NCI-H345 (cell line): Measurements from ENCODE around the gene CYSLTR2.

Source experiments
- DNase-seq: peaks from one replicate; lab custom pipeline; 2025; lab: John Stamatoyannopoulos, UW

CYSLTR2 gene, protein sequence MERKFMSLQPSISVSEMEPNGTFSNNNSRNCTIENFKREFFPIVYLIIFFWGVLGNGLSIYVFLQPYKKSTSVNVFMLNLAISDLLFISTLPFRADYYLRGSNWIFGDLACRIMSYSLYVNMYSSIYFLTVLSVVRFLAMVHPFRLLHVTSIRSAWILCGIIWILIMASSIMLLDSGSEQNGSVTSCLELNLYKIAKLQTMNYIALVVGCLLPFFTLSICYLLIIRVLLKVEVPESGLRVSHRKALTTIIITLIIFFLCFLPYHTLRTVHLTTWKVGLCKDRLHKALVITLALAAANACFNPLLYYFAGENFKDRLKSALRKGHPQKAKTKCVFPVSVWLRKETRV

DNA sequence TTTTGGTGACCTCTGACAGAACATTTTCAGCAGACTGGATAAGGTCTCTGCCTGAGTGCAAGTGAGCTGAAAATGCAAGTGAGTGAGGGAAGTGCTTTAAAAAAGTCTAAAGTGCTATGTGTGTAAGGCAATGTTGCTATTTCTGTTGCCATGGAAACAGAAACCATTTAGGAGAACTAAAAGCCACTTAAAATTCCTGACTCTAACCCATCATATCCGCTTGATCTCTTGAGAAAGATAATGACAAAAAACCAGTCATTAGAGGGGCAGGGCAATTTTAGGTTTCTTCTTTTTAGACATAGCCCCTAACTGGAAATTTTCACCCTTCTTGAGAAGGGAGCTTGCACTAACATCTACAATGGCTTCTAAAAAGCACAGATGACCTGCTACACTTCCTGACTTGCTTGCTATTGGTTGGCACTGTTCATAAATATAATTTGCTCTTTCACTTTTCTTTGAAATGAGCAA, at the start of gene CYSLTR2:
CYSLTR2 (plus strand) TSS at position 458 of the 468 bp plus-strand sequence. CDS start 52,889 bp downstream, outside the sequence.
- no peak for DNase-seq

- no peak for DNase-seq
Observed at GRCh38 chr13:48615049-48615448, 38.7 kb upstream of the CYSLTR2 start.

- DNase-seq = no peak
Observed at GRCh38 chr13:48618937-48619336, 34.8 kb upstream of the CYSLTR2 start.

- no peak for DNase-seq
Observed at GRCh38 chr13:48621056-48621455, 32.7 kb upstream of the CYSLTR2 start.

DNA sequence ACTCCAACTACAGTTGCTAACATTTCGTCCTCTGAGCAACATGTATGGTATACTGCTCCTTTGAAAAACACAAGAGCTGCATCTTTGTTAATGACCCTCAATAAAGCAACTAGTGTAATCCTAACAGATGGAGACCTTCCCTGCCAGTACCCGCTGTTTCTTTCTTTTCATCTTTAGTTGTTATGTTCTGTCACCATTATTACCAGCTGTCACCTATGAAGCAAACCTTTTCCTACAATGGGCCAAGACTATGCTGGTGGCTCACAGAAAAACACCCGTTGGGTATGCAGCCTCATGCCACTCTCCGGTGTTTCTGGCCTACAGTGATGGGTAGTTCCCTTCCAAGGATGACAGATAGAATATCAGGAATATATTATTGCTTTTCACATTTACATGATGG, 29.7 kb upstream of the CYSLTR2 start:
- no peak for DNase-seq

DNA sequence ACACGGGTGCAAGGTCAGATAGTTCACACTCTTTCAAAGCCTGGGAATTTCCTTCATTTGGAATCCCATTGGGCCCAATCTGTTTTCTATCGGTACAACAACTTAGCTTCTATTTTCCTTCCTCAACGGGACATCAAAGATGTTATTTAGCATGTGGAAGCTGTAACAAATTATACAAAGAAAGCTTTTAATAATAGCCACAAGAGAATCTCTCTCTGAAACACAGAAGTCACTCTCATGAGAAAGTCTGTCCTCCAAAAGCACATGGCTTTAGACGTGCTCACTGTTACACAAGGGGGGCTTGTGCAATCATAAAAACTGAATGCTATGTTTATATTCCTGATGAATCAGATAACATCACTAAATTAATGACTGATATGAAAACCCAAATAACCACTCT, 28.9 kb upstream of the CYSLTR2 start:
- no peak for DNase-seq

- DNase-seq = no peak
Observed at GRCh38 chr13:48625413-48626076, 28.2 kb upstream of the CYSLTR2 start.

DNA sequence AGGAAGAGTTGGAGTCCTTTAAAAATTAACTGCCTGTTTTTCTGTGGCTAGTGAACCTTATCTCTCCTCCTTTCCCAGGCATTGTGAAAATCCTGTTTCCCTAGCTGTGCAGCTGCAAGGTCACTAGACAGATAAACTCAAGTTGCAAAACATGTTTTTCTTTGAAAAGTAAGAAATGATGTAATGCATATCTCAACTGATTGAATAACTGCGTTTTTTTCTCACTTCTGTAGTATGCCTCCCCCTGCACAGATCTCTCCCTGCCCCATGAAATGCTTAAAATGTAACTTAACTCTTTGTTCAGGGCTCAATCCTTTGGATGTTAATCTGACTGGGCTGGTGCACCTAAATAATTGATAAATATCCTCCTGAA, 27.7 kb upstream of the CYSLTR2 start:
- no peak for DNase-seq

- no peak for DNase-seq
Observed at GRCh38 chr13:48626726-48627451, 26.8 kb upstream of the CYSLTR2 start.

DNA sequence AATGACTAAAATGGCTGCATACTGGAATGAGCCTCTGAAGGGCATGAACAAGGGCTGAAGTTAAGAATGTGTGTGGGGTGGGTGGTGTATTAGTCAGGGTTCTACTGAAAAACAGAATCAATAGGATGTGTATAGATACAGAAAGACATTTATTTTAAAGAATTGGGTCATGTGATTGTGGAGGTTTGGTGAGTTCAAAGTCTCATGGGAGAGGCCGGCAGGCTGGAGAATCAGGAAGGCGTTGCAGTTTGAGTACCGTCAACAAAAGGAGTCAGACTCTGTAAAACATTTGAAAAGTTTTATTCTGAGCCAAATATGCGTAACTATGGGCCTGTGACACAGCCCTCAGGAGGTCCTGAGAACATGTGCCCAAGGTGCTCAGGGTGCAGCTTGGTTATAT, 24.5 kb upstream of the CYSLTR2 start:
- no peak for DNase-seq

DNA sequence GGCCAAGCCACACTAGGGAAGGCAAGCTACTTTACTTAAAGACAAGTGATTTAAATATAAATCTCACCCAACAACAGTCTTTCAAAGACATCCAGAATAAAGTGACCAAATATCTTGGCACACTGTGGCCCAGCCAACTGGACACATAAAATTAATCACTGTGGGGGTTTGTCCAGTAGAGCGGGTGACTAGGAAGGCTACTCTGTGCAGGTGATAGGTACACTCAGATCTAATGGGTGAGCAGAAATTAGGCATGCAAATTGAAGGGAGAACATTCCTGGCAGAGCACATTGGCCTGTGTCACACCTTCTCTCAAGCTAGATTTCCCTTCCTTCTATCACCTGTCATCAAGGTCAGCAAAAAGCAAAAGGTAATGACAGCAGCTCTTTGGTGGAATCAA, 23.4 kb upstream of the CYSLTR2 start:
- DNase-seq = no peak

- DNase-seq = no peak
Observed at GRCh38 chr13:48630773-48631172, 23.0 kb upstream of the CYSLTR2 start.

GRCh38 chr13:48631441-48631840, 22.3 kb upstream of the CYSLTR2 start:
- DNase-seq = no peak

GRCh38 chr13:48633700-48634099, 20.0 kb upstream of the CYSLTR2 start:
- no peak for DNase-seq

DNA sequence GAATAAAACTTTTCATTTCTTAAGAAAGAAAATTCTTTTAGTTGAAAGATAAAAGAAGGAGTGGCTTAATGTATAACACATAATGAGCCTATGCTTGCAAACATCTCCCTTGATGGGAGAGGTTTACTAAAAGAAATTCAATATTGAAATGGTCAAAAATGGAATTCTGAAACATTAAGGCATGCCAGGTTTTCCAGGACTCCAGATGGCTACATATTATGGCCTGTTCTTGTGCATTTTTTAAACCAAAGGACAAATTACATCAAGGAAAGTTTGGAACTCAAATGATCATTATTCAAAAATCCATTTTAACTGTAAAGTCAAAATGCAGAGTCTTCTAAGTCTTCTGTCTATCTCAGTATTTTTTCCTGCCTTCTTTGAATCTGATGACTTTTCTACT, 19.1 kb upstream of the CYSLTR2 start:
- DNase-seq = no peak

GRCh38 chr13:48635478-48635877, 18.3 kb upstream of the CYSLTR2 start:
- DNase-seq = no peak

DNA sequence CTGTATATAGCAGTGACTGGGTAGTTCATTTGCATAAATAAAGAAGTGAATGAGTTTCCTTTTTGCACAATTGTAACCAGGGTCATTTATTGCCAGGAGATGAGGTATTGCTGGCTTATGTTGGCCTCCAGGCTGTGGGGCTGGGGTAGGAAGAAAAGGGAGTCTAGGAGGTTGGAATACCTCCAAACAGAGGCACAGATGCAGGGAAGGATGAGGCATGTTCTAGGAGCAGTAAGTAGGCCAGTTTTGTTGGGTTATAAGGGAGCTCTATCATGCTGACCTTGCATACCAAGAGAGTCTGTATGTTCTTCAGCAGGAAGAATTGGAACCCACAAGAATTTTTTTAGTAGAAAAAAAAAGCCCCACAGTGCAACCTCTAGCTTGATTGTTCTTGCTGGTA, 17.2 kb upstream of the CYSLTR2 start:
- no peak for DNase-seq

- no peak for DNase-seq
Observed at GRCh38 chr13:48637601-48638000, 16.1 kb upstream of the CYSLTR2 start.

GRCh38 chr13:48640767-48641166, 13.0 kb upstream of the CYSLTR2 start:
- no peak for DNase-seq

GRCh38 chr13:48641404-48641803, 12.3 kb upstream of the CYSLTR2 start:
- no peak for DNase-seq

- DNase-seq = no peak
Observed at GRCh38 chr13:48642061-48642460, 11.7 kb upstream of the CYSLTR2 start.

DNA sequence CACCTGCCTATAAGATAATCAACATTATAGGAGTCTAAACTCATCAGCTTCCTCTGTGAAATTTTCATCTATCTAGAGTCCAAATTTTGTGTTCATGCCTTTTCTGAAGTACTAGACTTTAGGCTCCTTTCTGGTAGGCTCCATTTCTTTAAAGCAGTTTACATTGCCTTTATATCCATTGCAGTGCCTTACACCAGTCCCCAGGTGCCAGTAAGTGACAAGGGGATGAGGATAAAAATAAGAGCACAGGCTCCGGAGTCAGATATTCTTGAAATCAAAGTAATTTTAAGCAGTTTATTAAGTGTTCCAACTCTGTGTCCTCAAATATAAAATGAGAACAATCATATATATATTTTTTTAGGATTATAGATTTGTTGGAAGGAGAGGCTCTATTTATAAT, 10.6 kb upstream of the CYSLTR2 start:
- DNase-seq = no peak

DNA sequence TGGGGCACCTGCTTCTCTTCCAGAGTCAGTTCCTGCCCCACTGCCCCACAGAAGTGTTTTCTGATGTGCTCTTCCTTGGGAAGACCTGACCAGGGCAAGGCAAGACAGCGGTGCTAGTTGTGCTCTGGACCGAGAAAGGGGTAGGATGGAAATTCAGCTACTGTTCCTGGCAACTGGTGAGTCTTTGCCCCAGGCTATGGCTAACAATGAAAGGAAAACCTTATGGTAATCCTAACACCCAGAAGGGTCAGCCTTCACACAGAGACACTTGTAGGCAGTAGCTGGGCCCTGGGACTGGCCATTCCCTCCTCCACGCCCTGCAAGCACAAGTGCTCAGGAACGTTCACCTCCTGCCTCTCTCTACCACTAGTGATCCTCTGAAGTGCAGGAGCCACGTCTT, 9.6 kb upstream of the CYSLTR2 start:
- DNase-seq = no peak
